HCT116 (cell line): ENCODE results near the gene FAM98C. TPM values are rescaled to one million over a fixed set of nuclear protein-coding genes. Genes with fewer than 3 reads are reported as not detected.

Experiments used
- ATAC-seq: fragments of 200-7000 bp; cut with Tn5 transposase; 2 replicates; pipeline ENCODE4 v1.9.1; 2020; ENCODE audit warnings: mild to moderate bottlenecking, moderate library complexity
- BruUV-seq: library from RNA; stranded (reverse); fragments of 400-500 nt; replicated peaks from 2 replicates; lab custom pipeline; 2021; lab: Mats Ljungman, UMichigan
- CTCF ChIA-PET: fragments of 300-600 bp; sonication (Branson Sonifier 250); formaldehyde crosslinking; loops from one replicate; lab custom pipeline; 2021; ENCODE audit warnings: antibody characterized with exemption; lab: Charles Lee
- POLR2A ChIA-PET: fragments of 300-600, 350-600 bp; sonication (Branson Sonifier 250); formaldehyde crosslinking; loops from one replicate; lab custom pipeline; 2021; ENCODE audit warnings: antibody characterized with exemption; lab: Charles Lee
- RAD21 ChIA-PET, 2 experiments: fragments of 300-600 bp; sonication (Branson Sonifier 250); formaldehyde crosslinking; loops; one replicate each; lab custom pipeline; 2023; ENCODE audit warnings: low total read pairs in 2 of 2; ENCODE audit not compliant: uncharacterized antibody in 2 of 2, unreplicated experiment in 2 of 2, low non-redundant PET in 1 of 2; lab: Charles Lee
- DNase-seq: peaks from one replicate; pipeline ENCODE4 v3.0.0-alpha.2; 2010; ENCODE audit warnings: low read depth, low spot score
- H2AFZ ChIP-seq: fragments of 200-600 bp; shearing (Covaris generic), sonication (generic); 2 replicates; pipeline ENCODE4 v1.6.1; 2017; ENCODE audit warnings: low read depth, mixed run types, mixed read lengths, antibody characterized with exemption, low read length; ENCODE audit not compliant: poor library complexity, severe bottlenecking
- H3K27ac ChIP-seq: 2 replicates; pipeline ENCODE4 v1.5.1; 2012; ENCODE audit warnings: low read depth, low read length
- H3K27me3 ChIP-seq: fragments of 200-600 bp; sonication (generic); 2 replicates; pipeline ENCODE4 v1.6.1; 2016; ENCODE audit warnings: mixed run types, low read length, mixed read lengths; ENCODE audit not compliant: insufficient read depth
- H3K36me3 ChIP-seq, 2 experiments: fragments of 200-500 bp in 1 of 2; fragments of 200-600 bp in 1 of 2; sonication (Bioruptor generic) in 1 of 2; sonication (generic) in 1 of 2; 2 replicates each; pipeline versions ENCODE4 v1.5.1 to v1.6.1; 2014 to 2016; ENCODE audit warnings: low read length in 2 of 2, inconsistent platforms in 1 of 2, mixed read lengths in 1 of 2, mixed run types in 1 of 2; ENCODE audit not compliant: insufficient read depth in 2 of 2, control insufficient read depth in 1 of 2
- H3K4me1 ChIP-seq, 2 experiments: fragments of 200-600 bp in 1 of 2; sonication (generic) in 1 of 2; 2 replicates each; pipeline versions ENCODE4 v1.5.1 to v1.6.1; 2012 to 2017; ENCODE audit warnings: low read length in 2 of 2, inconsistent platforms in 1 of 2, mild to moderate bottlenecking in 1 of 2, mixed read lengths in 1 of 2, mixed run types in 1 of 2, moderate library complexity in 1 of 2; ENCODE audit not compliant: insufficient read depth in 2 of 2, control insufficient read depth in 1 of 2
- H3K4me2 ChIP-seq: fragments of 200-600 bp; sonication (generic); 2 replicates; pipeline ENCODE4 v1.6.1; 2017; ENCODE audit warnings: mixed run types, low read length, mixed read lengths
- H3K4me3 ChIP-seq, 2 experiments: fragments of 200-600 bp in 1 of 2; sonication (generic) in 1 of 2; replicated peaks in 1 of 2; 2 replicates each; pipeline ENCODE4 v1.5.1; 2011 to 2016; ENCODE audit warnings: low read length in 2 of 2, control low read depth in 1 of 2, low read depth in 1 of 2, mild to moderate bottlenecking in 1 of 2, mixed read lengths in 1 of 2, mixed run types in 1 of 2
- H3K79me2 ChIP-seq: fragments of 200-600 bp; sonication (generic); 2 replicates; pipeline ENCODE4 v1.6.1; 2017; ENCODE audit warnings: mild to moderate bottlenecking, mixed run types, low read length, moderate library complexity, mixed read lengths; ENCODE audit not compliant: insufficient read depth
- H3K9ac ChIP-seq: fragments of 200-600 bp; sonication (generic); 2 replicates; pipeline ENCODE4 v1.6.1; 2016; ENCODE audit warnings: low read length, mixed read lengths
- H3K9me2 ChIP-seq: fragments of 200-600 bp; sonication (generic), shearing (Covaris generic); 2 replicates; pipeline ENCODE4 v1.6.1; 2017; ENCODE audit warnings: mixed run types, mild to moderate bottlenecking, moderate library complexity; ENCODE audit not compliant: insufficient read depth
- H3K9me3 ChIP-seq, 2 experiments: fragments of 200-500 bp in 1 of 2; fragments of 200-600 bp in 1 of 2; sonication (Bioruptor generic) in 1 of 2; sonication (generic) in 1 of 2; 2 replicates each; pipeline ENCODE4 v1.6.1; 2014 to 2017; ENCODE audit warnings: low read length in 2 of 2, mixed read lengths in 2 of 2, inconsistent platforms in 1 of 2, low read depth in 1 of 2, mild to moderate bottlenecking in 1 of 2, mixed run types in 1 of 2, moderate library complexity in 1 of 2; ENCODE audit not compliant: control insufficient read depth in 1 of 2, insufficient read depth in 1 of 2
- H4K20me1 ChIP-seq: fragments of 200-600 bp; sonication (generic), shearing (Covaris generic); 2 replicates; pipeline ENCODE4 v1.6.1; 2017; ENCODE audit warnings: mixed run types, mild to moderate bottlenecking, moderate library complexity; ENCODE audit not compliant: insufficient read depth
- CBX3 ChIP-seq: IDR thresholded peaks from 2 replicates; pipeline ENCODE4 v1.6.1; 2012; ENCODE audit warnings: low read depth
- CEBPB ChIP-seq: IDR thresholded peaks from 2 replicates; pipeline ENCODE4 v1.6.1; 2012; ENCODE audit warnings: low read depth
- CTCF ChIP-seq, 3 experiments: fragments of 200-600 bp in 1 of 3; sonication (generic) in 1 of 3; IDR thresholded peaks in 2 of 3; conservative IDR thresholded peaks in 1 of 3; 2 replicates each; pipeline ENCODE4 v1.5.1; 2012 to 2017; ENCODE audit warnings: low read depth in 2 of 3, low read length in 2 of 3, antibody characterized with exemption in 1 of 3, borderline replicate concordance in 1 of 3, control low read depth in 1 of 3, mild to moderate bottlenecking in 1 of 3, mixed read lengths in 1 of 3, mixed run types in 1 of 3, moderate library complexity in 1 of 3; ENCODE audit not compliant: insufficient read depth in 1 of 3
- FOSL1 ChIP-seq: IDR thresholded peaks from 2 replicates; pipeline ENCODE4 v1.6.1; 2012; ENCODE audit warnings: low read depth
- SRF ChIP-seq: IDR thresholded peaks from 2 replicates; pipeline ENCODE4 v1.6.1; 2012; ENCODE audit warnings: low read depth
- TCF7L2 ChIP-seq: IDR thresholded peaks from 2 replicates; pipeline ENCODE4 v1.7.0; 2011; ENCODE audit warnings: borderline replicate concordance, inconsistent platforms; ENCODE audit not compliant: insufficient read depth, insufficient read length; ENCODE audit errors: extremely low read depth
- intact Hi-C: fragments of 100-400 bp; cut with micrococcal nuclease; formaldehyde crosslinking; loops from 2 replicates; pipeline ENCODE4 v1.10.0; 2022
- total RNA-seq: library from RNA; stranded (reverse); gene quantifications from one replicate; pipeline ENCODE4 v1.2.1, GENCODE V29; 2021; ENCODE audit not compliant: unreplicated experiment

The FAM98C gene
- total RNA-seq, 1 experiment from 2014 or later = 33.8 TPM

GRCh38 chr19:38422438-38422837, 19.5 kb downstream of the FAM98C start:
- CTCF ChIA-PET = interaction anchor here (1.8 kb wide), 1 partner anchor 19 kb away, joined by 5 read pairs; the partner anchor contains the start of gene FAM98C
- no peak overlapping the region for H3K27ac ChIP-seq
- BruUV-seq = no TSS peak
- no peaks in the 10 kb centered on the region for H3K9me3 ChIP-seq
- H3K79me2 ChIP-seq = no peaks in the 10 kb centered on the region
- H3K36me3 ChIP-seq = no peaks in the 10 kb centered on the region
- H3K4me2 ChIP-seq = no peak overlapping the region
- no peak overlapping the region for H3K9ac ChIP-seq
- H3K27me3 ChIP-seq = no peaks in the 10 kb centered on the region
- no peak for TF ChIP-seq TCF7L2
- TF ChIP-seq, all 23 proteins: peak for 0
- DNase-seq (no peak), ATAC-seq (no peak)
- H3K4me1 ChIP-seq = peaks cover 10 to 11% of the 10 kb centered on the region in 2 experiments; a peak in 3 of 4 replicates
- no peak overlapping the region for H2AFZ ChIP-seq
- no peak overlapping the region for H3K4me3 ChIP-seq
- ChIA-PET RAD21 (no interaction called here), POLR2A (no interaction called here)
- intact Hi-C loops = no loop called here
- no peaks in the 10 kb centered on the region for H4K20me1 ChIP-seq
- H3K9me2 ChIP-seq = no peaks in the 10 kb centered on the region

GRCh38 chr19:38424272-38424671, 21.4 kb downstream of the FAM98C start:
- RAD21 ChIA-PET = no interaction called here
- no peak for DNase-seq

More at GRCh38 chr19:38424272-38424671, 21.4 kb downstream of the FAM98C start:
- Histone ChIP-seq H3K79me2 (no peaks in the 10 kb centered on the region), H3K9me2 (no peaks in the 10 kb centered on the region), H3K9ac (no peak overlapping the region), H3K4me3 (no peak overlapping the region), H2AFZ (no peak overlapping the region), H3K9me3 (no peaks in the 10 kb centered on the region), H3K27ac (no peak overlapping the region), H3K27me3 (no peaks in the 10 kb centered on the region), H3K4me2 (no peak overlapping the region), H4K20me1 (no peaks in the 10 kb centered on the region), H3K36me3 (no peaks in the 10 kb centered on the region), H3K4me1 (no peaks in the 10 kb centered on the region)
- ChIA-PET POLR2A (no interaction called here), CTCF (interaction anchor here (0.6 kb wide), 1 partner anchor 22 kb away, joined by 3 read pairs; no protein-coding TSS in a partner anchor)
- BruUV-seq = no TSS peak
- intact Hi-C loops = no loop called here
- ATAC-seq = no peak
- TF ChIP-seq CBX3 (no peak), CTCF (IDR thresholded peaks at IDR 0.05 in 2 of 3, conservative IDR thresholded peaks at IDR 0.05 in 1 of 3; ENCODE audit: borderline replicate concordance in 1 of 3, insufficient read depth in 1 of 3, low read depth in 2 of 3, low read length in 2 of 3) (no peak), SRF (no peak), FOSL1 (no peak), CEBPB (no peak)
